ENCODE data around the gene SOX14. TPM values are rescaled to one million over a fixed set of nuclear protein-coding genes. Genes with fewer than 3 reads are reported as not detected.

SOX14 gene
- total RNA-seq, 3 donors from 2014 or later (not counting 1 experiment from before 2014, with no cell fraction given): not detected

- Mint-ChIP-seq H3K27ac (no peak overlapping the region), H3K4me1 (peaks cover 5 to 6% of the 10 kb centered on the region in 2 donors), H3K4me3 (no peak overlapping the region), H3K27me3 (ENCODE audit: low read depth in 2 of 2) (peaks cover 56 to 65% of the 10 kb centered on the region in 2 donors), H3K36me3 (no peaks in the 10 kb centered on the region), H3K9me3 (no peaks in the 10 kb centered on the region)
- no peaks in the 10 kb centered on the region for H3K4me1 ChIP-seq (ENCODE audit: control insufficient read depth, insufficient read depth, low read length)
- H3K36me3 ChIP-seq (ENCODE audit: control insufficient read depth, insufficient read depth, low read length): no peaks in the 10 kb centered on the region
- peaks cover 4% of the 10 kb centered on the region for H3K9me3 ChIP-seq (ENCODE audit: control insufficient read depth, insufficient read depth, low read length)
- peaks cover 48% of the 10 kb centered on the region for H3K27me3 ChIP-seq (ENCODE audit: control insufficient read depth, insufficient read depth, low read length)
- WGBS (ENCODE audit: insufficient coverage): 20% methylated on average over 3 of the region's 7 CpGs
- no peak overlapping the region for H3K27ac ChIP-seq (ENCODE audit: low read length)
- no peak for TF ChIP-seq CTCF (IDR thresholded peaks at IDR 0.05)
- H3K4me3 ChIP-seq (ENCODE audit: low read length): no peak overlapping the region
- intact Hi-C loops (cut with micrococcal nuclease): no loop called here
- ATAC-seq: no peak
- DNase-seq: no peak
Measured at GRCh38 chr3:137772214-137772955, 8.3 kb downstream of the SOX14 start.

GRCh38 chr3:137778941-137779340 is 14.8 kb downstream of the SOX14 start:
- ATAC-seq: no peak
- Histone ChIP-seq H3K9me3 (ENCODE audit: control insufficient read depth, insufficient read depth, low read length) (no peaks in the 10 kb centered on the region), H3K27me3 (ENCODE audit: control insufficient read depth, insufficient read depth, low read length) (peaks cover 5% of the 10 kb centered on the region), H3K27ac (ENCODE audit: low read length) (no peak overlapping the region), H3K36me3 (ENCODE audit: control insufficient read depth, insufficient read depth, low read length) (no peaks in the 10 kb centered on the region), H3K4me3 (ENCODE audit: low read length) (no peak overlapping the region), H3K4me1 (ENCODE audit: control insufficient read depth, insufficient read depth, low read length) (no peaks in the 10 kb centered on the region)
- intact Hi-C loops (cut with micrococcal nuclease): no loop called here
- H3K4me3 Mint-ChIP-seq: no peak overlapping the region
- 33% methylated on average over 2 of the region's 2 CpGs for WGBS (ENCODE audit: insufficient coverage)
- H3K27me3 Mint-ChIP-seq (ENCODE audit: low read depth in 2 of 2): peaks cover 12 to 13% of the 10 kb centered on the region in 2 donors
- H3K9me3 Mint-ChIP-seq: peaks cover 0 to 2% of the 10 kb centered on the region in 2 donors
- H3K36me3 Mint-ChIP-seq: no peaks in the 10 kb centered on the region
- DNase-seq: no peak
- no peak for TF ChIP-seq CTCF (IDR thresholded peaks at IDR 0.05)
- no peaks in the 10 kb centered on the region for H3K4me1 Mint-ChIP-seq
- H3K27ac Mint-ChIP-seq: no peak overlapping the region

- peaks cover 0 to 3% of the 10 kb centered on the region in 2 donors for H3K27me3 Mint-ChIP-seq (ENCODE audit: low read depth in 2 of 2)
- no peaks in the 10 kb centered on the region for H3K36me3 Mint-ChIP-seq
- no peak for TF ChIP-seq CTCF (IDR thresholded peaks at IDR 0.05)
- Histone ChIP-seq H3K4me3 (ENCODE audit: low read length) (no peak overlapping the region), H3K4me1 (ENCODE audit: control insufficient read depth, insufficient read depth, low read length) (no peaks in the 10 kb centered on the region), H3K9me3 (ENCODE audit: control insufficient read depth, insufficient read depth, low read length) (no peaks in the 10 kb centered on the region), H3K36me3 (ENCODE audit: control insufficient read depth, insufficient read depth, low read length) (no peaks in the 10 kb centered on the region), H3K27ac (ENCODE audit: low read length) (no peak overlapping the region), H3K27me3 (ENCODE audit: control insufficient read depth, insufficient read depth, low read length) (no peaks in the 10 kb centered on the region)
- ATAC-seq (no peak), DNase-seq (no peak)
- no peak overlapping the region for H3K27ac Mint-ChIP-seq
- intact Hi-C loops (cut with micrococcal nuclease): no loop called here
- 71% methylated on average over 3 of the region's 6 CpGs for WGBS (ENCODE audit: insufficient coverage)
- no peak overlapping the region for H3K4me3 Mint-ChIP-seq
- no peaks in the 10 kb centered on the region for H3K4me1 Mint-ChIP-seq
- peaks cover 0 to 3% of the 10 kb centered on the region in 2 donors for H3K9me3 Mint-ChIP-seq
Measured at GRCh38 chr3:137787529-137787928, 23.4 kb downstream of the SOX14 start.

- no peaks in the 10 kb centered on the region for H3K4me1 Mint-ChIP-seq
- no peak overlapping the region for H3K27ac Mint-ChIP-seq
- H3K36me3 Mint-ChIP-seq: no peaks in the 10 kb centered on the region
- TF ChIP-seq CTCF (IDR thresholded peaks at IDR 0.05): no peak
- 95% methylated on average over 5 of the region's 5 CpGs for WGBS (ENCODE audit: insufficient coverage)
- H3K9me3 ChIP-seq (ENCODE audit: control insufficient read depth, insufficient read depth, low read length): no peaks in the 10 kb centered on the region
- no peak overlapping the region for H3K27ac ChIP-seq (ENCODE audit: low read length)
- intact Hi-C loops (cut with micrococcal nuclease): no loop called here
- no peaks in the 10 kb centered on the region for H3K27me3 ChIP-seq (ENCODE audit: control insufficient read depth, insufficient read depth, low read length)
- peaks cover 0 to 3% of the 10 kb centered on the region in 2 donors for H3K9me3 Mint-ChIP-seq
- ATAC-seq: no peak
- H3K4me3 ChIP-seq (ENCODE audit: low read length): no peak overlapping the region
- DNase-seq: no peak
- H3K27me3 Mint-ChIP-seq (ENCODE audit: low read depth in 2 of 2): no peaks in the 10 kb centered on the region
- H3K4me3 Mint-ChIP-seq: no peak overlapping the region
- H3K4me1 ChIP-seq (ENCODE audit: control insufficient read depth, insufficient read depth, low read length): no peaks in the 10 kb centered on the region
- no peaks in the 10 kb centered on the region for H3K36me3 ChIP-seq (ENCODE audit: control insufficient read depth, insufficient read depth, low read length)
Measured at GRCh38 chr3:137789236-137789635, 25.1 kb downstream of the SOX14 start.
